Esophagus muscularis mucosa (tissue), 4 donors: ENCODE results near the gene LRP3. TPM values are rescaled to one million over a fixed set of nuclear protein-coding genes. Genes with fewer than 3 reads are reported as not detected.

Source experiments
- DNase-seq: peaks from one replicate; pipeline ENCODE4 v3.0.0-alpha.2; 2017; ENCODE audit errors: extremely low spot score
- H3K27ac ChIP-seq, 4 donors: fragments of 200-600 bp; sonication (generic); replicated peaks in 1 of 4; 1 replicate in 3 of 4; 2 replicates in 1 of 4; pipeline ENCODE4 v1.5.1; 2016 to 2019; ENCODE audit warnings: mild to moderate bottlenecking in 1 of 4
- H3K27me3 ChIP-seq, 4 donors: fragments of 200-600 bp; sonication (generic); one replicate each; pipeline versions ENCODE4 v1.5.1 to v1.6.0; 2016 to 2019
- H3K36me3 ChIP-seq, 4 donors: fragments of 200-600 bp; sonication (generic); one replicate each; pipeline ENCODE4 v1.5.1; 2016 to 2019
- H3K4me1 ChIP-seq, 4 donors: fragments of 200-600 bp; sonication (generic); one replicate each; pipeline ENCODE4 v1.5.1; 2016 to 2019
- H3K4me3 ChIP-seq, 4 donors: fragments of 200-600 bp; sonication (generic); 1 replicate in 2 of 4; 2 replicates in 2 of 4; pipeline ENCODE4 v1.5.1; 2016 to 2019; ENCODE audit warnings: mild to moderate bottlenecking in 4 of 4, moderate library complexity in 1 of 4
- H3K9me3 ChIP-seq, 4 donors: fragments of 200-600 bp; sonication (generic); 1 replicate in 3 of 4; 2 replicates in 1 of 4; pipeline ENCODE4 v1.5.1; 2016 to 2019
- CTCF ChIP-seq, 3 experiments: fragments of 200-600 bp in 2 of 3; fragments of 450-650 bp in 1 of 3; sonication (generic) in 2 of 3; IDR thresholded peaks; one replicate each; pipeline ENCODE4 v1.5.1; 2017 to 2019; ENCODE audit warnings: antibody characterized with exemption in 3 of 3, mild to moderate bottlenecking in 2 of 3, moderate library complexity in 1 of 3
- EP300 ChIP-seq: sonication (generic); formaldehyde crosslinking; IDR thresholded peaks from one replicate; pipeline ENCODE4 v1.6.1; 2017; ENCODE audit warnings: antibody characterized with exemption
- POLR2A ChIP-seq: fragments of 450-650 bp; IDR thresholded peaks from one replicate; pipeline ENCODE4 v1.6.1; 2017; ENCODE audit warnings: antibody characterized with exemption, moderate library complexity, mild to moderate bottlenecking, low read depth
- POLR2AphosphoS5 ChIP-seq, 2 donors: sonication (generic); formaldehyde crosslinking; IDR thresholded peaks; one replicate each; pipeline ENCODE4 v1.6.1; 2017; ENCODE audit warnings: antibody characterized with exemption in 2 of 2
- WGBS: methylation state at CpG from one replicate; pipeline ENCODE4 v1.1.5; 2018; 5-methylcytosine and 5-hydroxymethylcytosine counted together
- intact Hi-C: fragments of 100-400 bp; cut with DNase I; formaldehyde crosslinking; loops from one replicate; pipeline ENCODE4 v1.15.1; 2023
- total RNA-seq, 4 donors: library from RNA; depleted of rRNA; stranded (reverse); fragments of >200 nt; gene quantifications; one replicate each; pipeline versions ENCODE4 v1.1.0 to v1.2.1, GENCODE V29; 2016

LRP3 gene
- total RNA-seq, 4 donors from 2014 or later: 34.5 to 76.7 (median 62.6) TPM

- H3K9me3 ChIP-seq: no peaks in the 10 kb centered on the region
- no peaks in the 10 kb centered on the region for H3K27me3 ChIP-seq
- WGBS: 97% methylated on average over 1 of the region's 1 CpG
- no peak for DNase-seq
- no peak for TF ChIP-seq EP300
- intact Hi-C loops: no loop called here
- H3K4me1 ChIP-seq: peaks cover 0 to 5% (median 2%) of the 10 kb centered on the region in 4 donors
- H3K4me3 ChIP-seq: no peak overlapping the region
- H3K27ac ChIP-seq: no peak overlapping the region
- H3K36me3 ChIP-seq: no peaks in the 10 kb centered on the region
These were observed 25.6 kb upstream of the LRP3 start for GRCh38 chr19:33168528-33168927.

GRCh38 chr19:33171222-33171795, 22.8 kb upstream of the LRP3 start:
- no peaks in the 10 kb centered on the region for H3K9me3 ChIP-seq
- no peak overlapping the region for H3K27ac ChIP-seq
- no peaks in the 10 kb centered on the region for H3K36me3 ChIP-seq
- DNase-seq: no peak
- no peak for TF ChIP-seq POLR2A
- no peak for TF ChIP-seq CTCF (IDR thresholded peaks at IDR 0.05)
- no peak for TF ChIP-seq EP300
- TF ChIP-seq POLR2AphosphoS5 (IDR thresholded peaks at IDR 0.05): no peak
- intact Hi-C loops: no loop called here
- 89% methylated on average over 1 of the region's 1 CpG for WGBS
- H3K4me3 ChIP-seq: no peak overlapping the region
- no peaks in the 10 kb centered on the region for H3K27me3 ChIP-seq
- peaks cover 11 to 31% (median 16%) of the 10 kb centered on the region in 4 donors for H3K4me1 ChIP-seq

- Histone ChIP-seq H3K9me3 (no peaks in the 10 kb centered on the region), H3K36me3 (no peaks in the 10 kb centered on the region), H3K27me3 (no peaks in the 10 kb centered on the region), H3K27ac (no peak overlapping the region), H3K4me3 (no peak overlapping the region), H3K4me1 (peaks cover 12 to 31% (median 17%) of the 10 kb centered on the region in 4 donors)
- TF ChIP-seq CTCF (IDR thresholded peaks at IDR 0.05): no peak
- TF ChIP-seq EP300: no peak
- TF ChIP-seq POLR2A: no peak
- TF ChIP-seq POLR2AphosphoS5 (IDR thresholded peaks at IDR 0.05): no peak
- no peak for DNase-seq
- 81% methylated on average over 6 of the region's 6 CpGs for WGBS
- intact Hi-C loops: no loop called here
These were observed 22.2 kb upstream of the LRP3 start for GRCh38 chr19:33171916-33172359.

- Histone ChIP-seq H3K36me3 (no peaks in the 10 kb centered on the region), H3K27ac (no peak overlapping the region), H3K9me3 (no peaks in the 10 kb centered on the region), H3K4me3 (no peak overlapping the region), H3K27me3 (no peaks in the 10 kb centered on the region), H3K4me1 (peaks cover 24 to 46% (median 32%) of the 10 kb centered on the region in 4 donors)
- WGBS: 76% methylated on average over 5 of the region's 5 CpGs
- intact Hi-C loops: no loop called here
- TF ChIP-seq POLR2A (no peak), CTCF (IDR thresholded peaks at IDR 0.05) (no peak), POLR2AphosphoS5 (IDR thresholded peaks at IDR 0.05) (no peak), EP300 (no peak)
- no peak for DNase-seq
These were observed 19.9 kb upstream of the LRP3 start for GRCh38 chr19:33174186-33174585.

- DNase-seq: no peak
- Histone ChIP-seq H3K4me3 (peak overlapping the region in 1 of 4 donors; percentile 76), H3K27me3 (no peaks in the 10 kb centered on the region), H3K27ac (peak overlapping the region in 2 of 4 donors; percentile 88 to 95), H3K4me1 (peaks cover 24 to 46% (median 32%) of the 10 kb centered on the region in 4 donors), H3K36me3 (no peaks in the 10 kb centered on the region), H3K9me3 (no peaks in the 10 kb centered on the region)
- intact Hi-C loops: loop anchor here (5.0 kb wide), 2 partner anchors 127 to 197 kb away; partner anchors contain the start of genes CEBPA and CEBPG
- WGBS: 91% methylated on average over 10 of the region's 10 CpGs
- TF ChIP-seq POLR2AphosphoS5 (IDR thresholded peaks at IDR 0.05) (no peak), EP300 (no peak), CTCF (IDR thresholded peaks at IDR 0.05) (no peak), POLR2A (no peak)
These were observed 18.9 kb upstream of the LRP3 start for GRCh38 chr19:33175156-33175782.
